Activated T-cell treated with anti-CD3 and anti-CD28 coated beads, Interleukin-2, amount 50 U/mL, for 4 hours (primary cell): ENCODE measurements around the gene SLC2A6. TPM values are rescaled to one million over a fixed set of nuclear protein-coding genes. Genes with fewer than 3 reads are reported as not detected.

ENCODE experiments used
- ATAC-seq, 2 donors: fragments of 200-7000 bp; cut with Tn5 transposase; one replicate each; pipeline ENCODE4 v1.10.0; 2021
- DNase-seq: peaks from one replicate; pipeline ENCODE4 v3.0.0-alpha.2; 2020
- H3K27me3 Mint-ChIP-seq: one replicate; pipeline ENCODE4 v1.8.0; 2021; ENCODE audit warnings: low read depth, mixed read lengths
- H3K36me3 Mint-ChIP-seq: one replicate; pipeline ENCODE4 v1.8.0; 2022; ENCODE audit warnings: mixed read lengths; ENCODE audit not compliant: insufficient read depth
- H3K4me1 Mint-ChIP-seq: one replicate; pipeline ENCODE4 v1.8.0; 2021; ENCODE audit warnings: low read depth, mixed read lengths
- H3K4me3 Mint-ChIP-seq: one replicate; pipeline ENCODE4 v1.8.0; 2021; ENCODE audit warnings: mild to moderate bottlenecking, moderate library complexity, mixed read lengths
- H3K9me3 Mint-ChIP-seq: one replicate; pipeline ENCODE4 v1.8.0; 2021; ENCODE audit warnings: mixed read lengths
- total RNA-seq, 3 donors: library from RNA; stranded (reverse); gene quantifications; one replicate each; pipeline ENCODE4 v1.2.1, GENCODE V29; 2021

Gene SLC2A6
- total RNA-seq, 3 donors from 2014 or later = 4.9 to 5.3 (median 5.2) TPM

DNA sequence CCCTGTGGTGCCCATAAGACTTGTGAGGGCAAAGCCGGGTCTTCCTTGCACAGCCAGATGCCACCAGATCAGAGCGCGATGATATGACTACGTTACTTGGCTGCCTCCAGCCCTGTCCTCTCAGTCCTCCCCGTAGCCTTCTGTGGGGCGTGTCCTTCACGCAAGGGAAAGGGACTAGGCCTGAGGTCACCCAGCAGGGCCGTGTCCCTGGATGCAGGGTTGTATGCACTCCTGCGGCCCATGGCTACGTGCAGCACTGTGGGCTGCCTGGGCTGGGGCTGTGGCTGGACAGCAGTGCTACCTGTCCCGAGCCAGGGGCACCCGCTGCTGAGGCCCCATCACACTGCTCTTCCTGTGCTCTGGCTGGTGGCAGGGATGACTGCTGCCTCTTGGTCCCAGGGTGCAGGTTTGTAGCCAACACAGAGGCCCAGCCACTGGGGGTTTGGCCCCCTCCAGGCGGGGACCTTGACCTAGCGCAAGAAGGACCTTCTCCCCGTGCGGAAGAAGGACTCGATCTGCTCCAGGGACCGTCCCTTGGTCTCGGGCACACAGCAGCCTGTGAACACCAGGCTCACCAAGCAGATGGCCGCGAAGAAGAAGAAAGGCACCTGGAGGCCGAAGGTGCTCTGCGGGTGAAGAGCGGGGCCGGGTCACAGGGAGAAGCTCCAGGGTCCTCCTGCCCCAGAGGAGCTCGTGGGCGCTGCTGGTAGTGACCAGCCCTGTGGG lies 7.2 kb downstream of the SLC2A6 start:
- ATAC-seq = no peak
- no peak overlapping the region for H3K4me3 Mint-ChIP-seq
- H3K9me3 Mint-ChIP-seq = no peaks in the 10 kb centered on the region
- no peaks in the 10 kb centered on the region for H3K27me3 Mint-ChIP-seq
- no peak for DNase-seq
- peaks cover 2% of the 10 kb centered on the region for H3K4me1 Mint-ChIP-seq
- H3K36me3 Mint-ChIP-seq = no peaks in the 10 kb centered on the region

DNA sequence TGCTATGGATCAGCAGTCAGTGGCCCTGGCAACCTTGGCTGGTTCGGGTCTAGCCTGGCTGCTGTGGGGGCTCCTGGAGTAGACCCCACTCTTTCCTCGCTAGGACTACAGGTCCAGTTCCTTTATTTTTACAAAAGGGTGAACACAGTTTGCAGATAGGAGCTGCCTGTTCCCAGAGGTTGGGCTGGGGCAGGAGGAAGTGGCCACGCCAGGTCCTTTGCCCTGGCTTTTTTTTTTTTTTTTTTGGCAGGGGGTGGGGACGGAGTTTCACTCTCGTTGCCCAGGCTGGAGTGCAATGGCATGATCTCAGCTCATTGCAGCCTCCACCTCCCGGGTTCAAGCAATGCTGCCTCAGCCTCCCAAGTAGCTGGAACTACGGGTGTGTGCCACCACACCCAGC lies 7.9 kb downstream of the SLC2A6 start:
- ATAC-seq (no peak), DNase-seq (no peak)
- H3K36me3 Mint-ChIP-seq = no peaks in the 10 kb centered on the region
- no peaks in the 10 kb centered on the region for H3K27me3 Mint-ChIP-seq
- H3K4me1 Mint-ChIP-seq = peaks cover 2% of the 10 kb centered on the region
- no peaks in the 10 kb centered on the region for H3K9me3 Mint-ChIP-seq
- no peak overlapping the region for H3K4me3 Mint-ChIP-seq

DNA sequence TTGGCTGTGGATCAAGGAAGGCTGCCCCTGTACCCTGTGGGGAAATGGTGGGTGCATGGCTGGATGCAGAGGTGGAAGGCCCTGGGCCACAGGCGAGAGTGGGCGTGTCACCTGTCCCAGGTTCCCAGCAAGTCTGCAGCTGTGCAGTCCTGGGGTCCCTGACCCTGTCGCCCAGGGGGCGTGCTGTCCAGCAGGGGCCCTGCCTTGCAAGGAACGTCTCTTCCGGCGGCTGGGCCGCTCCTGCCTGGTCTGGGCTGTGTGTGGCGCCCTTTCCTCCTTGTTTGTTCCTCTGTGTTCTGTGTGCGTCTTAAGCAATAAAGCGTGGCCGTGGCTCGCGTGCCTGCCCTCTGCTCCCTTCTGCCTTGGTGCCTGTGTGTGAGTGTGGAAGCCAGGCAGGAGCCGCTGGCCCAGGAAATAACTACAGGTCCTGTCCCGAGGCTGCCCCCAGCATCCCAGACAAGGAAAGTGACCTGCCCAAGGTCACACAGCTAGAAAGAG lies 8.4 kb downstream of the SLC2A6 start:
- Mint-ChIP-seq H3K36me3 (no peaks in the 10 kb centered on the region), H3K9me3 (no peaks in the 10 kb centered on the region), H3K4me3 (no peak overlapping the region), H3K4me1 (peaks cover 2% of the 10 kb centered on the region), H3K27me3 (no peaks in the 10 kb centered on the region)
- ATAC-seq (no peak), DNase-seq (no peak)

DNA sequence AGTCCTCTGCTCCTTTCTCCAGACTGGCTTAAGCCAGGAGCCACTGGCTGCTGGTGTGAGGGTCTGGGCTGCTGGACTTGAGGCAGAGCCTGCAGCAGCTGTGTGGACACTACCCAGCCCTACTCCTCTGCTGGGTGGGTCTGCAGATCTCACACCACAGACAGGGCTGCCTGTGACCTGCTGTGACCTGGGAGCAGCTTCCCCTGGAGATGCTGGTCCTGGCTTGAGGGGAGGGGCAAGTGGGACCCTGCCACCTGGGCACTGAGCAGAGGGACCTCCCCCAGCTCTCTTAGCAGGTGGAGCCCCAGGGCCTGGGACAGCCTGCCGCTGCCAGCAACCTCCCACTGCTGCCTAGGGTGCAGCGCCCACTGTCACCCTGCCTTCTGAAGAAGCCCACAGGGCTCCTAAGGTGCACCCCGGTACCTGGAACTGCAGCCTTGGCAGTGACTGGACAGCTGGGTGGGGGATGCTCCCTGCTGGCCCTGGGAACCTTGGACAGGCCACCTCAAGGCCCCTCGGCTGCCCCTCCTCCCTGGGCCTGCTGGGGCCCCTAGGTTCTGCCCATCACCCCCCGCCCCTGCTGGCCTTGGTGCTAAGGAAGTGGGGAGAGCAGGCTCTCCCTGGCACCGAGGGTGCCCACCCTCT lies 10.0 kb downstream of the SLC2A6 start:
- Mint-ChIP-seq H3K27me3 (no peaks in the 10 kb centered on the region), H3K4me3 (no peak overlapping the region), H3K4me1 (no peaks in the 10 kb centered on the region), H3K9me3 (no peaks in the 10 kb centered on the region), H3K36me3 (no peaks in the 10 kb centered on the region)
- DNase-seq (no peak), ATAC-seq (no peak)

DNA sequence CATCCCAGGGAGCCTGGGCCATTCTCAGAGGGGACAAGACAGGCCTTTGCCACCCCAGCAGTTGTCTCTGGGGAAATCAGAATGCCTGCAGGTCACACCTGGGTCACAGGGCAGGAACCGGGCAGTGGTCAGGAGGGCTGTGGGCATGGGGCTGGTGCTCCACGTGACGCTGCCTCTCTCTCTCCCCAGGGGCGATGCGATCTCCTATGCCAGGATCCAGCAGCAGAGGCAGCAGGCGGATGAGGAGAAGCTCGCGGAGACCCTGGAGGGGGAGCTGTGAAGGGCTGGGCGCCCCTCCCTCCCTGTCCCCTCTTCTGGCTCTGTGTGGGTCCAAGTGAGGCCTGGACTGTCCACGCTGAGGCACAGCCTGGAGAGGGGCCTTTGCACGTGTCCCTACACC lies 10.5 kb downstream of the SLC2A6 start:
- no peaks in the 10 kb centered on the region for H3K36me3 Mint-ChIP-seq
- H3K4me3 Mint-ChIP-seq = no peak overlapping the region
- no peak for DNase-seq
- H3K9me3 Mint-ChIP-seq = no peaks in the 10 kb centered on the region
- no peaks in the 10 kb centered on the region for H3K27me3 Mint-ChIP-seq
- H3K4me1 Mint-ChIP-seq = no peaks in the 10 kb centered on the region
- ATAC-seq = no peak

DNA sequence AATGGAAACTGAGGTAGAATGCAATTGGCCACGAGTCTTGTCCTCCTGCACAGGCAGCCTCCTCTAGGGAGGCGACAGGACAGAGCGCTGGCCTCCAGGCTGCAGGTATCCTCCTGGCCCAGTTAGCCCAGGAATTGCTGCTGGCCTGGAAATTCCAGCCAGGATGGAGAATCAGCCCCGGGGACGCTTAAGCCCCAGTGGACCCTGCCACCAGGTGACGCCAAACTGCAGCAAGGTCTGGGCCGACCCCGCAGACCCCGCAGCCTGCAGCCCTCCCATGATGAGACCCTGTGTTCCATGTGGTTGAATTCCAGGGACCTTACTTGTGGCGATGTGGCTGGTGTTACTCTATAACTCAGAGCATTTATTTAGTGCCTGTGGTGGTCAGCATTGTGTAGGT lies 11.8 kb downstream of the SLC2A6 start:
- Mint-ChIP-seq H3K27me3 (no peaks in the 10 kb centered on the region), H3K4me3 (no peak overlapping the region), H3K4me1 (no peaks in the 10 kb centered on the region), H3K36me3 (no peaks in the 10 kb centered on the region), H3K9me3 (no peaks in the 10 kb centered on the region)
- DNase-seq (no peak), ATAC-seq (no peak)

DNA sequence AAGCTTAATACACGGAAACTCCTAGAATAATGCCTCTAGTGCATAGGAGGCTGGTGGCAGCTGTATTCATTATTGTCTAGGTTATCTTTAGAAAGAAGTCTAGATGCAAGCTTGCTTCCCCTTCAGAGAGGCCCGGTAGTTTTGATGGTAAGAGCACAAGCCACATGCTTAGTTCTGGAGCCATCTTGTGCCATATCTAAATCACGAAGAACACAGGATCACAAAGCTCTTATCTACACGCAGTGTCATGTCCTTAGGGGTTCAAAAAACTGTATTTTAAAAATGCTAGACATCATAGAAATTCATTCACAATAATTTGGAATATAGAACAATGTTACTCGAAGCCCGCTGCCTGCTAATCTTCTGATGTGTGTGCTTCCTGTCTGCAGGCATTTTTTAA lies 12.9 kb downstream of the SLC2A6 start:
- no peaks in the 10 kb centered on the region for H3K4me1 Mint-ChIP-seq
- no peak overlapping the region for H3K4me3 Mint-ChIP-seq
- H3K27me3 Mint-ChIP-seq = no peaks in the 10 kb centered on the region
- H3K36me3 Mint-ChIP-seq = no peaks in the 10 kb centered on the region
- ATAC-seq (no peak), DNase-seq (no peak)
- H3K9me3 Mint-ChIP-seq = no peaks in the 10 kb centered on the region

DNA sequence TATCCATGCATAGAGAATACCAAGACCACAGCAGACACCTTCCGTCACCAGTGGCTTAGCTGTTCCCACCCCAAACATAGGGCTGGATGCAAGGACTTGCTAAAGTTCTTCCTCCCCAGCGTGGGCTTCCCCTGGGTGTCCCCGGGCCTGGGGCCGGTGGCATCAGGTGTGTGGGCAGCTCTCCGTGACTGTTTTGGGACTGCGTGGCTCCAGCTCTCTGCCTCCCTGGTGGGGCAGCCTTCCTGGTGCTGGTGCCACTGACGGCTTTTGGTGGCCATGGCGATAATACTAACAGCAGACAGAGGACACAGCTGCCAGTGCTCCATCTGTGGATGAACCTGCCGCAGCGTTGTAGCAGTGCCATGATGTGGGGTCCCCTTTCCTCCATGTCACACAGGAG lies 14.3 kb downstream of the SLC2A6 start:
- H3K27me3 Mint-ChIP-seq = no peaks in the 10 kb centered on the region
- H3K4me3 Mint-ChIP-seq = no peak overlapping the region
- no peak for ATAC-seq

DNA sequence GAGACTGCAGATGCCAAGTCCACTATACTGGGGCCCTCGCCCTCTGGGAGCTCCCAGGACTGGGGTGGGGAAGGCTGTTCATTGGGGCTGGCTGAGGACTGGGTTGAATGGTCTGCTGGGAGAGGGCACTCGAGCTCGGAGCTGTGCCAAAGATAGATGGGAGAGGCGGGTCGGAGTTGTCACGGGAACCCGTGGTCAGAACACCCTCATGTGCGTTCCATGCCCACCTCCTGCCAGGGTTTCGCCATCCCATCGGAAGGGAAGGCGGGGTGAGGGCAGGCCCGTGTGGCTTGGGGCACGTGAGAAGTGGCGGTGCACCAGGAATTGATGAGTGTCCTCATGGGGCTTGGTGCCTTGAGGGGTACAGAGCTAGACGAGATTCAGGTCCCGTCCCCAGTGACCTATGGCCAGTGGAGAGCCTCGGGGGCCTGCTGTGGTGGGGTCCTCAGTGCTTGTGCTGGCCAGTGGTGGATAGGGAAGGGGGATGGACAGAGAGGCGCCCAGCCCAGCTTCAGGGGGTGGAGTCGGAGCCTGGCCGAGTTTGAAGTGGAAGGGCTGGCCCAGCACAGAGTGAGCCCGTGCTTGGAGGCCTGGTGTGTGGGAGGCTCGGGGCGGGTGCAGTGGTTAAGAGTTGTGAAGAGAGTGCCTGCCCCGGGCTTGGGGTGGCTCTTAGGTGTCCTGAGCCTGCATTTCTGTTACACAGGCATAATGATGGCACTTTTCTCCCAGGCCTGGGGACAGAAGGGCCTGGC lies 14.9 kb downstream of the SLC2A6 start:
- no peaks in the 10 kb centered on the region for H3K9me3 Mint-ChIP-seq
- H3K4me3 Mint-ChIP-seq = no peak overlapping the region
- H3K27me3 Mint-ChIP-seq = no peaks in the 10 kb centered on the region
- peaks cover 5% of the 10 kb centered on the region for H3K4me1 Mint-ChIP-seq
- no peaks in the 10 kb centered on the region for H3K36me3 Mint-ChIP-seq
- DNase-seq (no peak), ATAC-seq (no peak)

More for the DNA sequence above, 14.3 kb downstream of the SLC2A6 start:
- Mint-ChIP-seq H3K9me3 (no peaks in the 10 kb centered on the region), H3K36me3 (no peaks in the 10 kb centered on the region), H3K4me1 (peaks cover 2% of the 10 kb centered on the region)
- no peak for DNase-seq

DNA sequence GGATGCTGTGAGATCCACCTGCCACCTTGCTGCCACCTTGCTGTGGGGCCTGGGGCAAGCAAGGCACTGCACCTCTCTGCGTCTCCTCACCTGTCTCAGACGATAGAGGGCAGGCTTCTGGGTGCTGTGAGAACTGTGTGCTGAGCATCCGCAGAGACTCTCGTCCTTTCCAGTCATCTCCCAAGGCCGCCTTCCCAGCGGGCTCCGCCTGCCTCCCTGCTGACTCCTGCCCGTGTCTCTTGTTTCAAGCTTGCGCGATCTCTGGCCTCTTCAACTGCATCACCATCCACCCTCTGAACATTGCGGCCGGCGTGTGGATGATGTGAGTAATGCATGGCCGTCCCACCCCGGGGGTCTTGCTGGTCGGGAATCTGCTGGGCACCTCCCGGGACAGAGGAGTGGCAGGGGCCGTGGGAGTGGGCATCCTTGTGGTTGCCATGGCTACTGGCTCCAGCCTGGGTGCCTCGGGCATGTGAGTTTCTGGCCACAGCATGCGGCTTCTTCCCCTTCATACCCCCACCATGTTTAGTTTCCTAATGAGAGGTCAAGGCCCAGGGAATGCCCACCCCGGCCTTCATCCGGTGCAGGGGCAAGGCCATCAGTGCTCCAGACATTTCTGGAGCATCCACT lies 15.6 kb downstream of the SLC2A6 start:
- no peak for ATAC-seq
- H3K27me3 Mint-ChIP-seq = no peaks in the 10 kb centered on the region
- no peaks in the 10 kb centered on the region for H3K9me3 Mint-ChIP-seq
- H3K36me3 Mint-ChIP-seq = no peaks in the 10 kb centered on the region
- no peak overlapping the region for H3K4me3 Mint-ChIP-seq
- DNase-seq = no peak
- H3K4me1 Mint-ChIP-seq = peaks cover 5% of the 10 kb centered on the region

DNA sequence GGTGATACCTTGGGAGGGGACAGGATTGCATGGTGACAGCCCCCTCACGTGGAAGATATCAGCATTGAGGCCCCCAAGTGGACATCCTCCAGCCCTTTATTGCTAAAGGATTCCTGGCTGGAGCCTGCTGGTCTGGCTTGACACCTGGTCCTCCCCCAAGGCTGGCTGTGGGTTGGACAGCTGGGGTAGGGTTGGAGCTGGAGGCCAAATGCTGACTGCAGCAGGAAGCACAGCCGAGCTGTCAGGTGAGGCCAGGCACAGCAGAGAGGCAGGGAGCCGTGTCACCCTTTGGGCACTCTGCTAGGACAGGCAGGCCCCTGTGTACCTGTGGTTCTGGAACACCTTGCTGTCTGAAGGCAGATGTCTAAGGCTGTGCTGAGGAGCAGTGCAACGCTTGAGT lies 16.9 kb downstream of the SLC2A6 start:
- H3K9me3 Mint-ChIP-seq = no peaks in the 10 kb centered on the region
- peaks cover 5% of the 10 kb centered on the region for H3K4me1 Mint-ChIP-seq
- no peak for DNase-seq
- no peak overlapping the region for H3K4me3 Mint-ChIP-seq
- ATAC-seq = no peak
- no peaks in the 10 kb centered on the region for H3K36me3 Mint-ChIP-seq
- H3K27me3 Mint-ChIP-seq = no peaks in the 10 kb centered on the region

DNA sequence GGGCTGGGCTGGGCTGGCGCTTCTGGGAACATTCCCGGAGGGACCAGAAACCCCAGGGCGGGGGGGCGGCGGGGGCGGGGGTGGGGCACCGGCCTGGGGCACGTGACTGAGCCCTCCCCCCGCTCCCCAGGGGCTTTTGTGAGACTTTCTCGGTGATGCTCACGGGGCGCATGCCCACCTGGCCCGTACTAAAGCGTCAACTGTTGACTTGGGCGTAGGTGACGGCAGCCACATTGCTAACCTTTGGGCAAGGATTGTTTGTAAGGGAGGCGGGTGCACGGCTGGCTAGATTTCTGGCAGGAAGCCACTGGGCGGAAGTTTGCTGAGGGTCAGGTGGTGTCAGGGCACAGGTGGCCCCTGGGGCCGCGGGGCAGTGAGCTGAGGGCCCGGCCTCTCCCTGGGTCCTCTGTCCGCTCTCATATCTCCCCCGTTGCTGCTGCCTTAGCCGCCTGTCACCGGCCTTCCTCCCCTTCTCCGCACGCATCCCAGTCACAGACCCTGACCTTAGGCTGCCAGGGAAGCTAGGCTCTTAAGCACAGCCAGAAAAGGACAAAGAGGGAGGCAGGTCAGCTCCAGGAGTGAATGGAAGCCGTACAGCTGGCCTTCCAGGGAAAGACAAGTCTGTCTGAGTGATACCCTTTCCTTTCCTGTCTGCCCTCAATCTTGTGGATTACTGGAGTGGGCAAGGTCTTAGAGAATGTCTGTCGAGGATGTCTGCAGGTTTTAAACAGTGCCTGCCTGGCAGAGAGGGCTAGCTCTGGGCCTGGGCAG lies 18.3 kb downstream of the SLC2A6 start:
- Mint-ChIP-seq H3K27me3 (no peaks in the 10 kb centered on the region), H3K4me1 (peaks cover 5% of the 10 kb centered on the region), H3K36me3 (no peaks in the 10 kb centered on the region), H3K9me3 (no peaks in the 10 kb centered on the region), H3K4me3 (peak overlapping the region; percentile 68)
- DNase-seq (peak; percentile 33), ATAC-seq (peak; percentile 1 to 3)

DNA sequence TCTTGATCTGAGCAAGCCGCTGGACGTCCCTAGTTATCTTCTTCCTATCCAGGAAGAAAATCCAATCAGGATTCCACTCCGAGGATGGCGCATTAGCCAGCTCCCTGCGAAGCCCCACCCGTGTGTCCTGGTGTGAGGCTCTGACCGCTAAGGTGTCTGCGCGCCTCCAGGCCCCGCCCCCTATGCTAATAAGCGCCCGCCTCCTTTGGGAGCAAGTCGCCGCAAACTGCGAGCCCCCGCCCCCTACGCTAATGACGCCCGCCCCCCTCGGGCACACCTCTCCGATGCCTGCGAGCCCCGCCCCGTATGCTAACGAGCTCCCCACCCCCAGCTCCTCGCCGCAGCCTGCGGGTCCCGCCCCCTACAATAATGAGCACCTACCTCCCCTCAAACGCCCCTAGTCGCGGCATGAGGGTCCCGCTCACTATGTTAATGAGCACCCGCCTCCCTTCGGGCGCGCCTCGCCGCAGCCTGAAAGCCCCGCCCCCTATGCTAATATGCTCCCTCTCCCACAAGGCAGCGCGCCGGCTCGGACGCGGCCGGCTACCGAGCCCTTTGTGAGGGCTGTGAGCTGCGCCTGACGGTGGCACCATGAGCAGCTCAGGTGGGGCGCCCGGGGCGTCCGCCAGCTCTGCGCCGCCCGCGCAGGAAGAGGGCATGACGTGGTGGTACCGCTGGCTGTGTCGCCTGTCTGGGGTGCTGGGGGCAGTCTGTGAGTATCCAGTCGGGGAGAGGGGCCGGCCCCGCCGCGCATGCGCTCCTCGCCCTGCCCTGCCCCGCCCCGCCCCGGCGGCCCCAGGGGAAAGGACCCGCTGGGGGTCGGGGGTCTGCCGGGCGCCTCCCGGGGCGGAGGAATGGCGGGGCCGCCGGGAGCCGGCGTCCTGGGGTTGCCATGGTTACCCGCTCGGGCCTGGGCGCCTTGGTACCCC lies 19.2 kb downstream of the SLC2A6 start, which contains the start of gene CACFD1:
CACFD1 (plus strand) TSS at position 503 of the 929 bp plus-strand sequence; CDS start at position 592, 89 bp downstream.
- Mint-ChIP-seq H3K9me3 (no peaks in the 10 kb centered on the region), H3K36me3 (no peaks in the 10 kb centered on the region), H3K4me1 (peaks cover 5% of the 10 kb centered on the region), H3K27me3 (peaks cover 2% of the 10 kb centered on the region), H3K4me3 (peak within 1 kb of the TSS; percentile 85)
- DNase-seq (peak; percentile 89), ATAC-seq (peak; percentile 88)
